ENCODE measurements around the gene MRPL36.

The MRPL36 gene

GRCh38 chr5:1830571-1831228 is 31.1 kb upstream of the MRPL36 start:
- Histone ChIP-seq H2BK15ac (ENCODE audit: low read depth, poor library complexity, severe bottlenecking) (no peak overlapping the region), H3K27me3 (ENCODE audit: control insufficient read depth in 1 of 2, insufficient read depth in 1 of 2, low read length in 2 of 2) (peaks cover 22 to 44% of the 10 kb centered on the region in 2 experiments), H4K91ac (ENCODE audit: low read length) (no peak overlapping the region), H3K14ac (ENCODE audit: low read length in 2 of 2) (no peak overlapping the region), H3K79me1 (replicated peaks; ENCODE audit: low read length, poor library complexity, severe bottlenecking) (no peaks in the 10 kb centered on the region), H3K9ac (ENCODE audit: low read length) (no peak overlapping the region), H4K8ac (ENCODE audit: low read length) (no peak overlapping the region), H3K23ac (ENCODE audit: low read length in 2 of 2) (no peak overlapping the region), H3K4me1 (ENCODE audit: control insufficient read depth, insufficient read depth, low read depth, low read length) (peaks cover 2% of the 10 kb centered on the region), H2BK120ac (ENCODE audit: low read depth, low read length) (no peak overlapping the region), H2BK5ac (ENCODE audit: low read depth, low read length, poor library complexity, severe bottlenecking) (no peak overlapping the region), H3K4me3 (ENCODE audit: insufficient read depth in 1 of 2, low read depth in 1 of 2, low read length in 2 of 2) (no peak overlapping the region), H2AFZ (ENCODE audit: low read depth, low read length) (no peak overlapping the region), H2BK12ac (ENCODE audit: low read length in 2 of 2) (no peak overlapping the region), H3K4me2 (ENCODE audit: low read length, poor library complexity, severe bottlenecking) (no peak overlapping the region), H3K9me3 (ENCODE audit: control insufficient read depth, low read length) (no peaks in the 10 kb centered on the region), H2AK5ac (ENCODE audit: low read length, severe bottlenecking) (no peak overlapping the region), H3K18ac (ENCODE audit: low read depth in 1 of 2, low read length in 2 of 2) (no peak overlapping the region), H3K4ac (ENCODE audit: low read depth in 1 of 2, low read length in 2 of 2) (no peak overlapping the region), H3K36me3 (ENCODE audit: control insufficient read depth in 1 of 2, insufficient read depth in 2 of 2, low read depth in 1 of 2, low read length in 2 of 2) (peaks cover 17% of the 10 kb centered on the region in 2 experiments), H3K27ac (ENCODE audit: low read length, poor library complexity, severe bottlenecking) (no peak overlapping the region)
- DNase-seq: no peak
- 84% methylated on average over 17 of the region's 17 CpGs for WGBS

GRCh38 chr5:1827886-1828397 is 28.3 kb upstream of the MRPL36 start:
- Histone ChIP-seq H4K8ac (ENCODE audit: low read length) (no peak overlapping the region), H3K4ac (ENCODE audit: low read depth in 1 of 2, low read length in 2 of 2) (no peak overlapping the region), H3K4me3 (ENCODE audit: insufficient read depth in 1 of 2, low read depth in 1 of 2, low read length in 2 of 2) (no peak overlapping the region), H2AFZ (ENCODE audit: low read depth, low read length) (no peak overlapping the region), H3K23ac (ENCODE audit: low read length in 2 of 2) (no peak overlapping the region), H4K91ac (ENCODE audit: low read length) (no peak overlapping the region), H3K9ac (ENCODE audit: low read length) (no peak overlapping the region), H3K9me3 (ENCODE audit: control insufficient read depth, low read length) (no peaks in the 10 kb centered on the region), H3K4me2 (ENCODE audit: low read length, poor library complexity, severe bottlenecking) (no peak overlapping the region), H3K27ac (ENCODE audit: low read length, poor library complexity, severe bottlenecking) (no peak overlapping the region), H2BK5ac (ENCODE audit: low read depth, low read length, poor library complexity, severe bottlenecking) (no peak overlapping the region), H3K36me3 (ENCODE audit: control insufficient read depth in 1 of 2, insufficient read depth in 2 of 2, low read depth in 1 of 2, low read length in 2 of 2) (peaks cover 33 to 41% of the 10 kb centered on the region in 2 experiments), H3K14ac (ENCODE audit: low read length in 2 of 2) (no peak overlapping the region), H2AK5ac (ENCODE audit: low read length, severe bottlenecking) (no peak overlapping the region), H2BK12ac (ENCODE audit: low read length in 2 of 2) (no peak overlapping the region), H3K27me3 (ENCODE audit: control insufficient read depth in 1 of 2, insufficient read depth in 1 of 2, low read length in 2 of 2) (peaks cover 5 to 17% of the 10 kb centered on the region in 2 experiments), H3K18ac (ENCODE audit: low read depth in 1 of 2, low read length in 2 of 2) (no peak overlapping the region), H3K4me1 (ENCODE audit: control insufficient read depth, insufficient read depth, low read depth, low read length) (peaks cover 2% of the 10 kb centered on the region), H2BK15ac (ENCODE audit: low read depth, poor library complexity, severe bottlenecking) (no peak overlapping the region), H2BK120ac (ENCODE audit: low read depth, low read length) (no peak overlapping the region), H3K79me1 (replicated peaks; ENCODE audit: low read length, poor library complexity, severe bottlenecking) (peaks cover 10% of the 10 kb centered on the region)
- WGBS: 47% methylated on average over 29 of the region's 39 CpGs
- no peak for DNase-seq

DNA sequence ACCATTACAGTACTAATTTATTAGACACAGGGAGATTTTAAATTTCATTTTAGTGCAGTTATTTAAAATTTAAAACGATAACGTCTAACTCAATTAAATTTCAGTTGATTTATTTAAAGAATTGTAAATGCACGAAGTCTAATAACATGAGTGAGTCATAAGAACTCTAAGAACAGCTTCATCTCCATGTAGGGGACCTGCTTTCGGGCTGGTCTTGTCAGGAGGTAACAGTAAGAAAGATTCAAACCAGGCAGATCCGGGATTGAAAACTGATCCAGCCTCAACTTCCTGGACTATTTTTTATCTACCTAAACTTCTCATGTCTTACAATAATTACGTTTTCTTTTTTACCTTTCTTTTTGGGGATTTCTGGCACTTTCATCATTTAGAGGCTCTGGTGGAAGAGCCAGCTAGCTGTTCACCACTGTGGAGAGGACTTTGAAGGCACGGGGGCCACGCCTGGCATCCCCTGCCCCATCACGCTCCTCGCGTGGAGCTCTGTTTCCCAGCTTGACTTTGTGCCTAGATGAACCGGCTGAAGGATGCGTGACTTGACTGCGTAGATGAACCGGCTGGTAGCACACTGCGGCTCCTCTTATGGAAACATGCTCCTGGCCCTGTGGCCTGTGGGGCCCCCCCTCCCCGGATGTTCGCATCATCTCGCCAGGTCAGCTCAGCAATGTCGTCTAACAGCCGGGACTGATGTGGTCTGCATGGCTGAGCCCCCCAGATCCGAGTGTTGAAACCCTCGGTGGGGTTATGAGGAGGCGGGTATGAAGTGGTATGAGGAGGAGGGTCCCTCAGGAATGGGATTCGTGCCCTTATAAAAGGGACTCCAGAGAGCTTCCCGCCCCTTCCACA is 27.6 kb upstream of the MRPL36 start:
- WGBS: 91% methylated on average over 24 of the region's 26 CpGs
- peaks cover 5 to 10% of the 10 kb centered on the region in 2 experiments for H3K27me3 ChIP-seq (ENCODE audit: control insufficient read depth in 1 of 2, insufficient read depth in 1 of 2, low read length in 2 of 2)
- H2BK120ac ChIP-seq (ENCODE audit: low read depth, low read length): no peak overlapping the region
- no peak overlapping the region for H3K4me3 ChIP-seq (ENCODE audit: insufficient read depth in 1 of 2, low read depth in 1 of 2, low read length in 2 of 2)
- H3K4ac ChIP-seq (ENCODE audit: low read depth in 1 of 2, low read length in 2 of 2): no peak overlapping the region
- no peak overlapping the region for H2AFZ ChIP-seq (ENCODE audit: low read depth, low read length)
- no peak overlapping the region for H2AK5ac ChIP-seq (ENCODE audit: low read length, severe bottlenecking)
- no peak overlapping the region for H3K4me2 ChIP-seq (ENCODE audit: low read length, poor library complexity, severe bottlenecking)
- H3K9me3 ChIP-seq (ENCODE audit: control insufficient read depth, low read length): no peaks in the 10 kb centered on the region
- H2BK5ac ChIP-seq (ENCODE audit: low read depth, low read length, poor library complexity, severe bottlenecking): no peak overlapping the region
- peaks cover 37 to 44% of the 10 kb centered on the region in 2 experiments for H3K36me3 ChIP-seq (ENCODE audit: control insufficient read depth in 1 of 2, insufficient read depth in 2 of 2, low read depth in 1 of 2, low read length in 2 of 2)
- no peak overlapping the region for H3K9ac ChIP-seq (ENCODE audit: low read length)
- no peak overlapping the region for H3K14ac ChIP-seq (ENCODE audit: low read length in 2 of 2)
- no peak overlapping the region for H3K18ac ChIP-seq (ENCODE audit: low read depth in 1 of 2, low read length in 2 of 2)
- no peak for DNase-seq
- H3K23ac ChIP-seq (ENCODE audit: low read length in 2 of 2): no peak overlapping the region
- no peak overlapping the region for H2BK15ac ChIP-seq (ENCODE audit: low read depth, poor library complexity, severe bottlenecking)
- H2BK12ac ChIP-seq (ENCODE audit: low read length in 2 of 2): no peak overlapping the region
- no peak overlapping the region for H3K27ac ChIP-seq (ENCODE audit: low read length, poor library complexity, severe bottlenecking)
- H4K91ac ChIP-seq (ENCODE audit: low read length): no peak overlapping the region
- H3K79me1 ChIP-seq (replicated peaks; ENCODE audit: low read length, poor library complexity, severe bottlenecking): peaks cover 10% of the 10 kb centered on the region
- H3K4me1 ChIP-seq (ENCODE audit: control insufficient read depth, insufficient read depth, low read depth, low read length): peaks cover 2% of the 10 kb centered on the region
- H4K8ac ChIP-seq (ENCODE audit: low read length): no peak overlapping the region

Measured in mesenchymal stem cell (in vitro differentiated cells and primary cell).